Esophagus muscularis mucosa (tissue), 3 donors: ENCODE results near the gene PROS1.

Experiments
- CTCF ChIP-seq, 3 experiments: fragments of 200-600 bp in 2 of 3; fragments of 450-650 bp in 1 of 3; sonication (generic) in 2 of 3; IDR thresholded peaks; one replicate each; pipeline ENCODE4 v1.5.1; 2017 to 2019; ENCODE audit warnings: antibody characterized with exemption in 3 of 3, mild to moderate bottlenecking in 2 of 3, moderate library complexity in 1 of 3
- POLR2A ChIP-seq: fragments of 450-650 bp; IDR thresholded peaks from one replicate; pipeline ENCODE4 v1.6.1; 2017; ENCODE audit warnings: antibody characterized with exemption, moderate library complexity, mild to moderate bottlenecking, low read depth
- POLR2AphosphoS5 ChIP-seq, 2 donors: sonication (generic); formaldehyde crosslinking; IDR thresholded peaks; one replicate each; pipeline ENCODE4 v1.6.1; 2017; ENCODE audit warnings: antibody characterized with exemption in 2 of 2

GRCh38 chr3:93931597-93932229 lies 42.0 kb downstream of the PROS1 start:
- TF ChIP-seq CTCF (IDR thresholded peaks at IDR 0.05): no peak
- TF ChIP-seq POLR2A: no peak
- no peak for TF ChIP-seq POLR2AphosphoS5 (IDR thresholded peaks at IDR 0.05)
